CD4-positive, alpha-beta T cell (primary cell): Measurements from ENCODE around the gene RAPGEF2. TPM values are rescaled to one million over a fixed set of nuclear protein-coding genes. Genes with fewer than 3 reads are reported as not detected.
"Not testable (repeated sequence)": the region's sequence is repeated elsewhere in the genome, so short reads cannot be mapped to it uniquely, and the experiment has no call there.

Source experiments
- ATAC-seq: fragments of 200-7000 bp; cut with Tn5 transposase; one replicate; pipeline ENCODE4 v1.10.0; 2022; ENCODE audit warnings: mild to moderate bottlenecking; ENCODE audit not compliant: poor library complexity
- CTCF ChIA-PET: fragments of 350-600 bp; sonication (Branson Sonifier 250); formaldehyde crosslinking; loops from one replicate; lab custom pipeline; 2021; ENCODE audit warnings: antibody characterized with exemption, inconsistent platforms; lab: Charles Lee
- POLR2A ChIA-PET: fragments of 350-600 bp; sonication (Branson Sonifier 250); formaldehyde crosslinking; loops from one replicate; lab custom pipeline; 2021; ENCODE audit warnings: antibody characterized with exemption, inconsistent platforms; lab: Charles Lee
- DNase-seq, 14 experiments: peaks; one replicate each; pipeline ENCODE4 v3.0.0-alpha.2; 2013 to 2020; ENCODE audit warnings: mixed read lengths in 2 of 14
- H3K27ac ChIP-seq, 2 donors: one replicate each; pipeline versions ENCODE4 v1.5.1 to v1.7.0; 2013; ENCODE audit warnings: low read length in 2 of 2, low read depth in 1 of 2, mild to moderate bottlenecking in 1 of 2
- H3K27me3 ChIP-seq, 2 experiments: 1 replicate in 1 of 2; 2 replicates in 1 of 2; pipeline versions ENCODE4 v1.6.1 to v1.7.0; 2013; ENCODE audit warnings: low read length in 2 of 2, control low read depth in 1 of 2, mild to moderate bottlenecking in 1 of 2, moderate library complexity in 1 of 2; ENCODE audit not compliant: insufficient read depth in 2 of 2, control insufficient read depth in 1 of 2
- H3K36me3 ChIP-seq: one replicate; pipeline ENCODE4 v1.6.1; 2013; ENCODE audit warnings: low read length, control low read depth; ENCODE audit not compliant: insufficient read depth
- H3K4me1 ChIP-seq: one replicate; pipeline ENCODE4 v1.6.1; 2013; ENCODE audit warnings: low read length, control low read depth; ENCODE audit not compliant: insufficient read depth
- H3K4me3 ChIP-seq: one replicate; pipeline ENCODE4 v1.5.1; 2013; ENCODE audit warnings: mild to moderate bottlenecking, low read length, moderate library complexity
- H3K9me3 ChIP-seq, 2 experiments: 1 replicate in 1 of 2; 2 replicates in 1 of 2; pipeline versions ENCODE4 v1.6.1 to v1.7.0; 2013; ENCODE audit warnings: low read length in 2 of 2, mild to moderate bottlenecking in 2 of 2, control low read depth in 1 of 2, moderate library complexity in 1 of 2; ENCODE audit not compliant: control insufficient read depth in 1 of 2, insufficient read depth in 1 of 2
- H3K27ac Mint-ChIP-seq: one replicate; pipeline ENCODE4 v1.8.0; 2020; ENCODE audit warnings: mixed read lengths
- H3K27me3 Mint-ChIP-seq: one replicate; pipeline ENCODE4 v1.8.0; 2021; ENCODE audit warnings: mixed read lengths
- H3K36me3 Mint-ChIP-seq: one replicate; pipeline ENCODE4 v1.8.0; 2021; ENCODE audit warnings: low read depth, mixed read lengths
- H3K4me1 Mint-ChIP-seq: one replicate; pipeline ENCODE4 v1.8.0; 2021; ENCODE audit warnings: low read depth, mixed read lengths
- H3K4me3 Mint-ChIP-seq: one replicate; pipeline ENCODE4 v1.8.0; 2020; ENCODE audit warnings: mild to moderate bottlenecking, mixed read lengths
- H3K9me3 Mint-ChIP-seq: one replicate; pipeline ENCODE4 v1.8.0; 2020; ENCODE audit warnings: mixed read lengths
- CTCF ChIP-seq: fragments of 200-600 bp; IDR thresholded peaks from one replicate; pipeline ENCODE4 v1.8.0; 2022; ENCODE audit warnings: antibody characterized with exemption, mild to moderate bottlenecking
- intact Hi-C, 2 experiments: fragments of 100-400 bp; cut with DNase I in 1 of 2; cut with micrococcal nuclease in 1 of 2; formaldehyde crosslinking; loops; one replicate each; pipeline versions ENCODE4 v1.15.1 to v1.9.0; 2023 to 2025; cut with DNase I, micrococcal nuclease
- total RNA-seq, 174 experiments: library from RNA in 2 of 174; stranded (reverse) in 2 of 174; gene quantifications; one replicate each; pipeline ENCODE4 v1.2.3 and lab custom pipeline; 2021 to 2026

The RAPGEF2 gene
- total RNA-seq, 2 experiments from 2014 or later, result 25.6 to 26.4 TPM

DNA sequence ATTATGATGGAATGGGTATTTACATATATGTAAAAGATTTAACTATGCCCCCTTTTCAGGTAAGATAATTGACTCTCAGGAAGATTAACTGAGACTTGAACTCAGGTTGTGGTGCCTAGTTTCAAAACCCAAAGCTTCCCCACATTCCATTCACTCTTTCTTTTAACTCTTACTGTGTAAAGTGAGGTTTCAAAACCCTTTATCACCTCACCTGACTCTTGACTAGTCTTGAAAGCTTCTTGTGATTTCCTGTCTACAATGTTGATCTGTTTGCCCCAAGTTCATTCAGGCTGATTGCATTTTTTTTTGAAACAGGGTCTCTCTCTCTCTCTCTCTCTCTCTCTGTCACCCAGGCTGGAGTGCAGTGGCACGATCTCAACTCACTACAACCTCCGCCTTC is 40.5 kb upstream of the RAPGEF2 start:
- H3K4me1 Mint-ChIP-seq, result no peaks in the 10 kb centered on the region
- no peak overlapping the region for H3K4me3 ChIP-seq
- no peak overlapping the region for H3K27ac Mint-ChIP-seq
- no peaks in the 10 kb centered on the region for H3K9me3 Mint-ChIP-seq
- ATAC-seq (no peak), DNase-seq (no peak)
- intact Hi-C loops, result loop anchor here in 1 of 2 experiments (10.0 kb wide), 1 partner anchor 198 kb away; no protein-coding TSS in a partner anchor
- H3K4me3 Mint-ChIP-seq, result no peak overlapping the region
- H3K4me1 ChIP-seq, result no peaks in the 10 kb centered on the region
- ChIA-PET POLR2A (no interaction called here), CTCF (no interaction called here)
- H3K27me3 Mint-ChIP-seq, result no peaks in the 10 kb centered on the region
- H3K9me3 ChIP-seq, result no peaks in the 10 kb centered on the region
- H3K36me3 Mint-ChIP-seq, result no peaks in the 10 kb centered on the region
- TF ChIP-seq CTCF, result no peak
- H3K27ac ChIP-seq, result no peak overlapping the region
- H3K27me3 ChIP-seq, result no peaks in the 10 kb centered on the region
- H3K36me3 ChIP-seq, result no peaks in the 10 kb centered on the region

DNA sequence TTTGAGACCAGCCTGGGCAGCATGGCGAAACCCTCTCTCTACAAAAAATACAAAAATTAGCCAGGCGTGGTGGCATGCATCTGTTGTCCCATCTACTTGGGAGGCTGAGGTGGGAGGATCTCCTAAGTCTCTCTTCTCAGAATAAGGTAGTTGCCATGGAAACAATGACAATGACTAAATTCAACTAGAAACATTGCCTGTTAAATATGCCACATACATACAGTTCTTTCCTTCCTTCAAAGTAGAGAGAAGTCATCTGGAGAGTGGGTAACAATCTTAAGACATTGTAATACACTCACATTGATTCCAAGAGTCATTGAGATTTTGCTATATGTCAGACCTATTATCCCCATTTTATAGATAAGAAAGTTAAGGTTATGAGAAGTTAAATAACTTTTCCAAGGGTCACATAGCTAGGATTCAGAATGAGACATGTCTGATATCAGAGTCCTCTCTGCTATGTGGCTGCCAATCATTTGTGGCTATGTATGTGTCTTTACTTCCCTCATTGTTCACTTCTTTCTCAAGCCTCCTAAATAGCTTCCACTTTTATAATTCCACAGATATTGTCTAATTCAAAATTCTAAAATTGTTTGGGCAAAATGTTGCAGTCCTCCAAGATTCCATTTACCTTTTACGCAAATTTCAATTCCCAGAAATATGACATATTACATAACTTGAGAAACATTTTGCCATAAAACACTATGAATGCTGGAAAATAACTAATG is 37.2 kb upstream of the RAPGEF2 start:
- H3K4me3 Mint-ChIP-seq, result no peak overlapping the region
- no peak overlapping the region for H3K4me3 ChIP-seq
- ATAC-seq (no peak), DNase-seq (no peak)
- TF ChIP-seq CTCF, result no peak
- ChIA-PET POLR2A (no interaction called here), CTCF (interaction anchor here (1.0 to 1.5 kb wide), 2 partner anchors 12 to 137 kb away, joined by 3 read pairs; no protein-coding TSS in a partner anchor)
- no peaks in the 10 kb centered on the region for H3K9me3 Mint-ChIP-seq
- H3K36me3 ChIP-seq, result no peaks in the 10 kb centered on the region
- no peak overlapping the region for H3K27ac Mint-ChIP-seq
- H3K4me1 ChIP-seq, result no peaks in the 10 kb centered on the region
- no peaks in the 10 kb centered on the region for H3K27me3 Mint-ChIP-seq
- H3K4me1 Mint-ChIP-seq, result no peaks in the 10 kb centered on the region
- intact Hi-C loops, result loop anchor here in 1 of 2 experiments (10.0 kb wide), 1 partner anchor 201 kb away; no protein-coding TSS in a partner anchor
- no peak overlapping the region for H3K27ac ChIP-seq
- H3K27me3 ChIP-seq, result no peaks in the 10 kb centered on the region
- H3K9me3 ChIP-seq, result no peaks in the 10 kb centered on the region
- H3K36me3 Mint-ChIP-seq, result no peaks in the 10 kb centered on the region

DNA sequence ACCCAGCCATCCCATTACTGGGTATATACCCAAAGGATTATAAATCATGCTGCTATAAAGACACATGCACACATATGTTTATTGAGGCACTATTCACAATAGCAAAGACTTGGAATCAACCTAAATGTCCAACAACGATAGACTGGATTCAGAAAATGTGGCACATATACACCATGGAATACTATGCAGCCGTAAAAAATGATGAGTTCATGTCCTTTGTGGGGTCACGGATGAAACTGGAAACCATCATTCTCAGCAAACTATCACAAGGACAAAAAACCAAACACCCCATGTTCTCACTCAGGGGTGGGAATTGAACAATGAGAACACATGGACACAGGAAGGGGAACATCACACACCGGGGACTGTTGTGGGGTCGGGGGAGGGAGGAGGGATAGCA is 34.7 kb upstream of the RAPGEF2 start:
- H3K27ac ChIP-seq, H3K4me3 ChIP-seq, ATAC-seq, H3K4me1 Mint-ChIP-seq, DNase-seq, H3K4me3 Mint-ChIP-seq, CTCF ChIA-PET, H3K27ac Mint-ChIP-seq, H3K9me3 Mint-ChIP-seq, H3K9me3 ChIP-seq, H3K36me3 ChIP-seq, H3K27me3 ChIP-seq, H3K4me1 ChIP-seq, POLR2A ChIA-PET, H3K27me3 Mint-ChIP-seq, H3K36me3 Mint-ChIP-seq: not testable (repeated sequence)
- intact Hi-C loops, result loop anchor here in 1 of 2 experiments (10.0 kb wide), 1 partner anchor 203 kb away; no protein-coding TSS in a partner anchor
